ENCODE measurements around the gene MRPS15. TPM values are rescaled to one million over a fixed set of nuclear protein-coding genes. Genes with fewer than 3 reads are reported as not detected.

Gene MRPS15
- total and polyA plus RNA-seq, 2 donors (not counting 3 experiments of a cell fraction or from before 2014, with no cell fraction given), result 47.1 to 105 TPM

GRCh38 chr1:36419569-36419968 is 44.6 kb downstream of the MRPS15 start:
- CTCF ChIA-PET, result interaction anchor here (0.9 to 5.7 kb wide), 8 partner anchors 31 to 270 kb away, joined by 3 to 70 read pairs (median 8); partner anchors contain the start of genes OSCP1 and STK40
- BruUV-seq (replicated peaks), result no TSS peak
- no peak for FAIRE-seq

More at GRCh38 chr1:36419569-36419968, 44.6 kb downstream of the MRPS15 start:
- Histone ChIP-seq H3K9me1 (replicated peaks; ENCODE audit: control insufficient read depth, extremely low read depth, insufficient read depth, low read length) (no peaks in the 10 kb centered on the region), H3K36me3 (ENCODE audit: control insufficient read depth in 2 of 2, extremely low read depth in 1 of 2, insufficient read depth in 2 of 2, low read length in 2 of 2) (no peaks in the 10 kb centered on the region), H3K9me3 (replicated peaks; ENCODE audit: control insufficient read depth, insufficient read depth, low read length) (no peaks in the 10 kb centered on the region), H2AFZ (ENCODE audit: low read depth, low read length) (no peak overlapping the region), H3K27me3 (ENCODE audit: control insufficient read depth in 2 of 2, insufficient read depth in 2 of 2, low read length in 2 of 2) (no peaks in the 10 kb centered on the region), H3K4me3 (replicated peaks in 1 of 3; ENCODE audit: insufficient read depth in 1 of 3, low read depth in 1 of 3, low read length in 3 of 3) (no peak overlapping the region), H3K4me1 (ENCODE audit: control insufficient read depth, extremely low read depth, insufficient read depth, low read length) (peaks cover 3% of the 10 kb centered on the region), H3K79me2 (ENCODE audit: control insufficient read depth, insufficient read depth, low read length) (no peaks in the 10 kb centered on the region), H3K27ac (ENCODE audit: insufficient read depth, low read depth, low read length) (no peak overlapping the region), H3K9ac (replicated peaks; ENCODE audit: extremely low read depth, insufficient read depth, low read length) (no peak overlapping the region), H3K4me2 (ENCODE audit: insufficient read depth, low read length) (no peak overlapping the region), H4K20me1 (replicated peaks; ENCODE audit: control insufficient read depth, extremely low read depth, insufficient read depth, low read length) (no peaks in the 10 kb centered on the region)
- DNase-seq (ENCODE audit: low read depth, low spot score), result no peak
- intact Hi-C loops (cut with micrococcal nuclease) (no loop called here), dilution Hi-C loops (cut with MboI; ENCODE audit: extremely low pct_ligation_motif_present, low sequenced_read_pairs) (no loop called here)
- POLR2A ChIA-PET, result no interaction called here
- no peak for TF ChIP-seq POLR2AphosphoS5 (IDR thresholded peaks at IDR 0.05; ENCODE audit: insufficient read depth, low read depth, low read length)
- TF ChIP-seq MYC (IDR thresholded peaks at IDR 0.05; ENCODE audit: low read depth, low read length), result no peak
- no peak for TF ChIP-seq JUN (IDR thresholded peaks at IDR 0.05; ENCODE audit: borderline replicate concordance, insufficient read depth, insufficient read length, low read depth)
- TF ChIP-seq GATA2 (IDR thresholded peaks at IDR 0.05; ENCODE audit: insufficient read depth, insufficient read length, low read depth, low read length), result no peak
- no peak for TF ChIP-seq EZH2 (IDR thresholded peaks at IDR 0.05; ENCODE audit: borderline replicate concordance, low read depth, low read length, severe bottlenecking)
- no peak for TF ChIP-seq FOS (IDR thresholded peaks at IDR 0.05; ENCODE audit: borderline replicate concordance, insufficient read depth, low read length)
- no peak for TF ChIP-seq POLR2A (IDR thresholded peaks at IDR 0.05; ENCODE audit: low read depth, low read length)
- TF ChIP-seq MAX (IDR thresholded peaks at IDR 0.05; ENCODE audit: insufficient read depth, insufficient read length), result no peak
- TF ChIP-seq CTCF (IDR thresholded peaks at IDR 0.05; ENCODE audit: extremely low read depth in 1 of 2, insufficient read depth in 1 of 2, low read depth in 1 of 2, low read length in 2 of 2), result no peak

All from endothelial cell of umbilical vein (primary cell).